B cell (primary cell): ENCODE results near the gene RNF11. TPM values are rescaled to one million over a fixed set of nuclear protein-coding genes. Genes with fewer than 3 reads are reported as not detected.

Experiments used
- ATAC-seq: fragments of 200-7000 bp; cut with Tn5 transposase; one replicate; pipeline ENCODE4 v1.10.0; 2021; ENCODE audit warnings: low read depth, mild to moderate bottlenecking, moderate number of reproducible peaks, moderate library complexity
- CTCF ChIA-PET: fragments of 350-600 bp; sonication (Branson Sonifier 250); formaldehyde crosslinking; loops from one replicate; lab custom pipeline; 2021; ENCODE audit warnings: antibody characterized with exemption, inconsistent platforms; lab: Charles Lee
- POLR2A ChIA-PET: fragments of 350-600 bp; sonication (Branson Sonifier 250); formaldehyde crosslinking; loops from one replicate; lab custom pipeline; 2021; ENCODE audit warnings: antibody characterized with exemption; lab: Charles Lee
- DNase-seq: peaks from one replicate; pipeline ENCODE4 v3.0.0; 2013
- H2AFZ ChIP-seq: 2 replicates; pipeline ENCODE4 v1.6.1; 2012; ENCODE audit warnings: mild to moderate bottlenecking, low read depth, low read length; ENCODE audit not compliant: insufficient read depth, poor library complexity, severe bottlenecking
- H3K27ac ChIP-seq, 2 donors: 1 replicate in 1 of 2; 2 replicates in 1 of 2; pipeline ENCODE4 v1.5.1; 2012 to 2013; ENCODE audit warnings: low read length in 2 of 2, mild to moderate bottlenecking in 2 of 2, moderate library complexity in 1 of 2
- H3K27me3 ChIP-seq, 4 experiments: fragments of 200-600 bp in 1 of 4; sonication (generic) in 1 of 4; replicated peaks in 1 of 4; 1 replicate in 2 of 4; 2 replicates in 2 of 4; pipeline versions ENCODE4 v1.6.1 to v1.7.0; 2013 to 2016; ENCODE audit warnings: low read length in 3 of 4, mild to moderate bottlenecking in 2 of 4, mixed read lengths in 1 of 4, moderate library complexity in 1 of 4; ENCODE audit not compliant: insufficient read depth in 4 of 4, control insufficient read depth in 3 of 4; ENCODE audit errors: control extremely low read depth in 1 of 4
- H3K36me3 ChIP-seq, 2 experiments: replicated peaks in 1 of 2; 1 replicate in 1 of 2; 2 replicates in 1 of 2; pipeline versions ENCODE4 v1.6.1 to v1.7.1; 2013; ENCODE audit warnings: low read length in 1 of 2; ENCODE audit not compliant: insufficient read depth in 2 of 2, control insufficient read depth in 1 of 2; ENCODE audit errors: control extremely low read depth in 1 of 2, extremely low read depth in 1 of 2
- H3K4me1 ChIP-seq, 2 donors: fragments of 200-600 bp in 1 of 2; sonication (generic) in 1 of 2; 1 replicate in 1 of 2; 2 replicates in 1 of 2; pipeline versions ENCODE4 v1.5.1 to v1.6.1; 2013 to 2017; ENCODE audit warnings: low read length in 2 of 2; ENCODE audit not compliant: control insufficient read depth in 2 of 2, insufficient read depth in 2 of 2
- H3K4me2 ChIP-seq: replicated peaks from 2 replicates; pipeline ENCODE3; 2012; ENCODE audit warnings: mild to moderate bottlenecking, low read depth, low read length; ENCODE audit not compliant: poor library complexity, severe bottlenecking
- H3K4me3 ChIP-seq, 5 experiments: fragments of 200-600 bp in 1 of 5; sonication (generic) in 1 of 5; 1 replicate in 3 of 5; 2 replicates in 2 of 5; pipeline versions ENCODE4 v1.5.1 to v1.7.0; 2011 to 2016; ENCODE audit warnings: low read length in 4 of 5, mild to moderate bottlenecking in 4 of 5, low read depth in 2 of 5, control low read depth in 1 of 5, moderate library complexity in 1 of 5; ENCODE audit not compliant: insufficient read depth in 1 of 5; ENCODE audit errors: control extremely low read depth in 1 of 5, extremely low read depth in 1 of 5
- H3K79me2 ChIP-seq: fragments of 200-600 bp; sonication (generic); one replicate; pipeline ENCODE4 v1.6.0; 2016; ENCODE audit warnings: low read length; ENCODE audit not compliant: control insufficient read depth, insufficient read depth
- H3K9ac ChIP-seq: fragments of 200-600 bp; sonication (generic); 2 replicates; pipeline ENCODE4 v1.6.1; 2017; ENCODE audit warnings: mild to moderate bottlenecking, low read length, moderate library complexity
- H3K9me3 ChIP-seq, 3 donors: one replicate each; pipeline versions ENCODE4 v1.6.1 to v1.7.1; 2013; ENCODE audit warnings: low read length in 2 of 3; ENCODE audit not compliant: control insufficient read depth in 2 of 3, insufficient read depth in 1 of 3; ENCODE audit errors: control extremely low read depth in 1 of 3
- H4K20me1 ChIP-seq: 2 replicates; pipeline ENCODE4 v1.6.0; 2012; ENCODE audit warnings: mild to moderate bottlenecking, low read length; ENCODE audit not compliant: insufficient read depth, control insufficient read depth, poor library complexity, severe bottlenecking
- H3K27ac Mint-ChIP-seq: one replicate; pipeline ENCODE4 v1.8.0; 2021; ENCODE audit warnings: mixed read lengths
- H3K27me3 Mint-ChIP-seq: one replicate; pipeline ENCODE4 v1.8.0; 2021; ENCODE audit warnings: mixed read lengths
- H3K4me1 Mint-ChIP-seq: one replicate; pipeline ENCODE4 v1.8.0; 2021; ENCODE audit warnings: mixed read lengths
- H3K4me3 Mint-ChIP-seq: one replicate; pipeline ENCODE4 v1.8.0; 2021; ENCODE audit warnings: mixed read lengths
- H3K9me3 Mint-ChIP-seq: one replicate; pipeline ENCODE4 v1.8.0; 2022; ENCODE audit warnings: mixed read lengths; ENCODE audit not compliant: insufficient read depth
- EZH2 ChIP-seq: IDR thresholded peaks from 2 replicates; pipeline ENCODE4 v1.6.1; 2012; ENCODE audit warnings: borderline replicate concordance, low read depth, mild to moderate bottlenecking, moderate library complexity, low read length; ENCODE audit not compliant: insufficient read depth, poor library complexity, severe bottlenecking
- WGBS: methylation state at CpG from one replicate; pipeline ENCODE4 v1.1.5; 2013; ENCODE audit warnings: missing lambda C conversion rate; ENCODE audit not compliant: insufficient coverage; 5-methylcytosine and 5-hydroxymethylcytosine counted together
- intact Hi-C: fragments of 100-400 bp; cut with micrococcal nuclease; formaldehyde crosslinking; loops from one replicate; pipeline ENCODE4 v1.10.0; 2022
- polyA plus RNA-seq: library from polyadenylated mRNA; depleted of rRNA; stranded (reverse); fragments of >200 nt; gene quantifications from 2 replicates; pipeline ENCODE4 v1.2.3, GENCODE V29; 2012
- total RNA-seq, 2 donors: library from RNA; stranded (reverse); fragments of 120-200 nt in 1 of 2; gene quantifications; 1 replicate in 1 of 2; 2 replicates in 1 of 2; pipeline versions ENCODE4 v1.2.3 to v1.2.4, GENCODE V29; 2013 to 2022
- TF ChIP-seq, protein P1 (sequence below): fragments of 200-600 bp; IDR thresholded peaks from one replicate; pipeline ENCODE4 v1.8.0; 2022; ENCODE audit warnings: antibody characterized with exemption, mild to moderate bottlenecking

RNF11 gene
- total and polyA plus RNA-seq, 2 donors (not counting 1 experiment from before 2014, with no cell fraction given) = 10.0 to 20.6 TPM

DNA sequence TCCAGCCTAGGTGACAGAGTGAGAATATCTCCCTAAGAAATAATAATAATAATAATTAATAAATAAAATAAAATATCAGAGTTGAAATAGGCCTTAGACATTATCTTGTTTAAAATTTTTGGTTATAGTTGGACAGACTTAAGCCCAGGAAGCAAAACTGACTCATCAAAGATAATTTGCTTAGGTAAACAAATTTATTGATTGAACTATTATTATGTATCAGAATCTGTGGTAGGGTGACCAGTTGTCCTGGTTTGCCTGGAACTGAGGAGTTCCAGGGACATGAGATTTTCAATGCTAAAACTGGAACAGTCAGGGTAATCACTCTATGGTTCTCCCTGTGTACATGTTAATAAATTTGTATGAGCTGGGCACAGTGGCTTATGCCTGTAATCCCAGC lies 47.8 kb upstream of the RNF11 start:
- Histone ChIP-seq H3K36me3 (no peaks in the 10 kb centered on the region), H4K20me1 (no peaks in the 10 kb centered on the region), H3K4me3 (no peak overlapping the region), H2AFZ (no peak overlapping the region), H3K4me1 (no peaks in the 10 kb centered on the region), H3K27ac (no peak overlapping the region), H3K9ac (no peak overlapping the region), H3K27me3 (peaks cover 0 to 1% (median 0%) of the 10 kb centered on the region in 4 experiments), H3K79me2 (no peaks in the 10 kb centered on the region), H3K4me2 (no peak overlapping the region), H3K9me3 (no peaks in the 10 kb centered on the region)
- H3K4me1 Mint-ChIP-seq = no peaks in the 10 kb centered on the region
- intact Hi-C loops = loop anchor here (2.0 kb wide), 1 partner anchor 109 kb away; no protein-coding TSS in a partner anchor
- H3K4me3 Mint-ChIP-seq = no peak overlapping the region
- peaks cover 11% of the 10 kb centered on the region for H3K27me3 Mint-ChIP-seq
- no peak for ATAC-seq
- POLR2A ChIA-PET = no interaction called here
- TF ChIP-seq EZH2 = no peak
- TF ChIP-seq, protein P1, sequence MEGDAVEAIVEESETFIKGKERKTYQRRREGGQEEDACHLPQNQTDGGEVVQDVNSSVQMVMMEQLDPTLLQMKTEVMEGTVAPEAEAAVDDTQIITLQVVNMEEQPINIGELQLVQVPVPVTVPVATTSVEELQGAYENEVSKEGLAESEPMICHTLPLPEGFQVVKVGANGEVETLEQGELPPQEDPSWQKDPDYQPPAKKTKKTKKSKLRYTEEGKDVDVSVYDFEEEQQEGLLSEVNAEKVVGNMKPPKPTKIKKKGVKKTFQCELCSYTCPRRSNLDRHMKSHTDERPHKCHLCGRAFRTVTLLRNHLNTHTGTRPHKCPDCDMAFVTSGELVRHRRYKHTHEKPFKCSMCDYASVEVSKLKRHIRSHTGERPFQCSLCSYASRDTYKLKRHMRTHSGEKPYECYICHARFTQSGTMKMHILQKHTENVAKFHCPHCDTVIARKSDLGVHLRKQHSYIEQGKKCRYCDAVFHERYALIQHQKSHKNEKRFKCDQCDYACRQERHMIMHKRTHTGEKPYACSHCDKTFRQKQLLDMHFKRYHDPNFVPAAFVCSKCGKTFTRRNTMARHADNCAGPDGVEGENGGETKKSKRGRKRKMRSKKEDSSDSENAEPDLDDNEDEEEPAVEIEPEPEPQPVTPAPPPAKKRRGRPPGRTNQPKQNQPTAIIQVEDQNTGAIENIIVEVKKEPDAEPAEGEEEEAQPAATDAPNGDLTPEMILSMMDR = no peak
- CTCF ChIA-PET = interaction anchor here (0.6 to 8.2 kb wide), 15 partner anchors 11 to 515 kb away, joined by 3 to 225 read pairs (median 5); no protein-coding TSS in a partner anchor
- DNase-seq = no peak
- H3K27ac Mint-ChIP-seq = no peak overlapping the region
- H3K9me3 Mint-ChIP-seq = no peaks in the 10 kb centered on the region

DNA sequence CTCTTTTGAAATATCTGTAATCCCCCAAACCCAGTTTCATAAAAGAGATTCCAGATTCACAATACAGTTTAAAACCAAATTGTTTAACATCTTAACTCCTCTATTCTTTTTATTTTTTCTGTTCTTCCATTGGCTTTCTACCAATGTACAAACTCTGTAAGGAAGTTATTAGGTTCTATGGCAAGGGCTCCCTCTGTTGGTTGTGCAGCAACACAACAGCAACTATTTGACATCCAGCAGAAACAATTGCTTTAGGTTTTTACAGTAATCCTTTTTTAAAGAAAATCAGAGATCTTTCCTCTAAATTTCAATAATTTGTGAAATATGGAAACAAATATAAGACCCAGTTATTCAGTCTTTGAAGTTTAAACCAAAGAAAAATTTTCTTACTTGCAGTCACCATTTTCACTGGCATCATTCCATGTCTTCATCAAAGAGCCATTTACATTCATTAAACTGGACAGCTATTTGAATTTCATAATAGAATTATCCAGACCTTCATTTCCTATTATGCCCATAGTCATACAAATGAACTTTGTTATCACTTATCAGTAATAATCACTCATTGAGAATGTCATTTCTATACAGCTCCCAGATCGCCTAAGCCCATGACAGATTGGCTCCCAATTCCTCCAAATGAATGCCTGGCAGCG lies 46.5 kb upstream of the RNF11 start:
- no peak for TF ChIP-seq EZH2
- TF ChIP-seq, protein P1 = peak; percentile 99
- Mint-ChIP-seq H3K27ac (no peak overlapping the region), H3K4me3 (no peak overlapping the region), H3K27me3 (peaks cover 5% of the 10 kb centered on the region), H3K4me1 (no peaks in the 10 kb centered on the region), H3K9me3 (no peaks in the 10 kb centered on the region)
- DNase-seq (peak; percentile 69), ATAC-seq (peak; percentile 53)
- Histone ChIP-seq H3K4me2 (no peak overlapping the region), H3K27ac (no peak overlapping the region), H4K20me1 (no peaks in the 10 kb centered on the region), H3K36me3 (no peaks in the 10 kb centered on the region), H3K9ac (no peak overlapping the region), H3K4me3 (no peak overlapping the region), H3K9me3 (no peaks in the 10 kb centered on the region), H3K79me2 (no peaks in the 10 kb centered on the region), H2AFZ (no peak overlapping the region), H3K4me1 (no peaks in the 10 kb centered on the region), H3K27me3 (no peaks in the 10 kb centered on the region)
- intact Hi-C loops = loop anchor here (1.0 to 2.0 kb wide), 4 partner anchors 47 to 415 kb away; partner anchors contain the start of gene RNF11
- ChIA-PET POLR2A (no interaction called here), CTCF (interaction anchor here (0.6 to 8.2 kb wide), 36 partner anchors 9 to 484 kb away, joined by 3 to 225 read pairs (median 4); no protein-coding TSS in a partner anchor)
- 96% methylated on average over 2 of the region's 2 CpGs for WGBS
